Mucosa of descending colon (tissue), 3 donors: ENCODE data around the gene SLC16A3. TPM values are rescaled to one million over a fixed set of nuclear protein-coding genes. Genes with fewer than 3 reads are reported as not detected.

ENCODE experiments used
- ATAC-seq: fragments of 200-7000 bp; cut with Tn5 transposase; one replicate; pipeline ENCODE4 v1.9.1; 2020; ENCODE audit warnings: mild to moderate bottlenecking, moderate library complexity
- DNase-seq, 3 donors: peaks; one replicate each; pipeline ENCODE4 v3.0.0-alpha.2; 2020
- H3K36me3 ChIP-seq: fragments of 200-600 bp; one replicate; pipeline ENCODE4 v1.8.0; 2021; ENCODE audit warnings: low read depth, mild to moderate bottlenecking
- H3K4me1 ChIP-seq: fragments of 200-600 bp; one replicate; pipeline ENCODE4 v1.8.0; 2021; ENCODE audit warnings: low read depth, mild to moderate bottlenecking
- H3K4me3 ChIP-seq: fragments of 200-600 bp; one replicate; pipeline ENCODE4 v1.8.0; 2021; ENCODE audit warnings: mild to moderate bottlenecking
- H3K9me3 ChIP-seq: fragments of 200-600 bp; one replicate; pipeline ENCODE4 v1.8.0; 2021; ENCODE audit warnings: mild to moderate bottlenecking
- CTCF ChIP-seq: fragments of 200-600 bp; IDR thresholded peaks from one replicate; pipeline ENCODE4 v1.8.0; 2022; ENCODE audit warnings: antibody characterized with exemption, mild to moderate bottlenecking
- intact Hi-C, 2 donors: fragments of 100-400 bp; cut with DNase I in 1 of 2; cut with micrococcal nuclease in 1 of 2; formaldehyde crosslinking; loops; one replicate each; pipeline versions ENCODE4 v1.11.0 to v1.11.1; 2022; cut with DNase I, micrococcal nuclease
- long read RNA-seq, 2 donors: library from polyadenylated mRNA; unstranded; transcript quantifications; one replicate each; pipeline ENCODE4 v2.0.0, GENCODE V29; 2019 to 2021
- total RNA-seq, 3 donors: library from RNA; stranded (reverse); fragmentation: NEBNext Ultra II Directional in 2 of 3; extraction: Animal tissue kit (Norgen Biotek cat#: 25700) in 2 of 3; gene quantifications; one replicate each; pipeline versions ENCODE4 v1.2.1 to v1.2.4, GENCODE V29; 2021 to 2023
- donor health status: DM: no; HTN: no; CAD: no; lungs with moderate emphysema.
- donor health status: DM: no; HTN: no; CAD: no.
- donor health status: DM: no; HTN: yes; CAD: no.

Gene SLC16A3
- total RNA-seq = 100 to 1,000 TPM in 2 of 3 donors, 10 to 100 TPM in 1; 41.0 to 150 (median 104) TPM
- long read RNA-seq, donor 1, full-length matches to known transcripts = 29 of 41 reads
- long read RNA-seq, donor 1, partial matches to known transcripts = 1 of 41 reads
- long read RNA-seq, donor 1, other reads (novel, unspliced or antisense) = 11 of 41 reads
- long read RNA-seq, donor 2, full-length matches to known transcripts = 6 of 13 reads
- long read RNA-seq, donor 2, partial matches to known transcripts = 0 of 13 reads
- long read RNA-seq, donor 2, other reads (novel, unspliced or antisense) = 7 of 13 reads

- ATAC-seq = peak; percentile 57
- peak; percentile 73 to 84 (median 83) for DNase-seq
- intact Hi-C loops = no loop called here
- Histone ChIP-seq H3K9me3 (no peaks in the 10 kb centered on the region), H3K4me3 (peak within 1 kb of the TSS; percentile 51), H3K36me3 (no peaks in the 10 kb centered on the region), H3K4me1 (peaks cover 43% of the 10 kb centered on the region)
- no peak for TF ChIP-seq CTCF
Measured at GRCh38 chr17:82228842-82229697, at the start of gene SLC16A3. Gene SLC16A3 (plus strand): TSS chr17:82229042. CDS start chr17:82236009, 6,967 bp downstream.

DNA sequence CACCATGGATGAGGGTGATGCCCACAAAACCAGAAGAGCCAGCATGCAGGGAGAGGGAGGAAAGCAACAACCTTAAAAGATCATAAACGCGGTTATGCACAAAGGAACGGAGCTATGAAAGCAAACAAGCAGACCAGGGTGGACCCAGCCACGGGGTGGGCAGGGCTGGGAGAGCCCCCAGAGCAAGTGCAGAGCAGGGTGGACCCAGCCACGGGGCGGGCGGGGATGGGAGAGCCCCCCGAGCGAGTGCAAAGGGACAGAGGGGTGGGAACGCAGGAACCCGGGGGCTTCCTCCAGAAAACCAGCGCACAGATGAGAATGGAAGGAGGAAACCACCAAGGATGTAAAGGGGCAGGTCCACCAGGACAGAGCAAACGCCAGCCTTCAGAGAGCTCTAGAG, 49.4 kb upstream of the SLC16A3 start:
- no peaks in the 10 kb centered on the region for H3K9me3 ChIP-seq
- no peaks in the 10 kb centered on the region for H3K36me3 ChIP-seq
- peaks cover 3% of the 10 kb centered on the region for H3K4me1 ChIP-seq
- intact Hi-C loops = no loop called here
- no peak for TF ChIP-seq CTCF
- no peak overlapping the region for H3K4me3 ChIP-seq
- ATAC-seq (no peak), DNase-seq (no peak)

GRCh38 chr17:82179946-82180475, 48.8 kb upstream of the SLC16A3 start:
- intact Hi-C loops = no loop called here

GRCh38 chr17:82180776-82181528, 47.9 kb upstream of the SLC16A3 start:
- no peak for ATAC-seq
- Histone ChIP-seq H3K36me3 (no peaks in the 10 kb centered on the region), H3K4me1 (peaks cover 3% of the 10 kb centered on the region), H3K4me3 (no peak overlapping the region), H3K9me3 (no peaks in the 10 kb centered on the region)
- peak in 1 of 3 donors; percentile 32 for DNase-seq
- intact Hi-C loops = no loop called here
- no peak for TF ChIP-seq CTCF

More at GRCh38 chr17:82179946-82180475, 48.8 kb upstream of the SLC16A3 start:
- TF ChIP-seq CTCF = no peak
- DNase-seq = peak in 1 of 3 donors; percentile 20
- peaks cover 3% of the 10 kb centered on the region for H3K4me1 ChIP-seq
- H3K9me3 ChIP-seq = no peaks in the 10 kb centered on the region
- no peak overlapping the region for H3K4me3 ChIP-seq
- no peak for ATAC-seq
- no peaks in the 10 kb centered on the region for H3K36me3 ChIP-seq

- H3K36me3 ChIP-seq = no peaks in the 10 kb centered on the region
- intact Hi-C loops = no loop called here
- H3K4me3 ChIP-seq = no peak overlapping the region
- DNase-seq (peak in 1 of 3 donors; percentile 13), ATAC-seq (no peak)
- no peaks in the 10 kb centered on the region for H3K4me1 ChIP-seq
- no peaks in the 10 kb centered on the region for H3K9me3 ChIP-seq
- no peak for TF ChIP-seq CTCF
Measured at GRCh38 chr17:82184761-82185160, 44.1 kb upstream of the SLC16A3 start.
